ENCODE measurements around the gene ATP6V1G2.
"Not testable (repeated sequence)": the region's sequence is repeated elsewhere in the genome, so short reads cannot be mapped to it uniquely, and the experiment has no call there.

Gene ATP6V1G2

GRCh38 chr6:31502586-31502985, 43.8 kb downstream of the ATP6V1G2 start:
- no peak for DNase-seq
- Histone ChIP-seq H3K9me3 (no peaks in the 10 kb centered on the region), H3K4me1 (no peaks in the 10 kb centered on the region), H3K36me3 (no peaks in the 10 kb centered on the region), H3K27me3 (peaks cover 64% of the 10 kb centered on the region), H3K4me3 (ENCODE audit: low read depth, low read length) (no peak overlapping the region)
- no peak for TF ChIP-seq CTCF (IDR thresholded peaks at IDR 0.05; ENCODE audit: low read depth, low read length)

DNA sequence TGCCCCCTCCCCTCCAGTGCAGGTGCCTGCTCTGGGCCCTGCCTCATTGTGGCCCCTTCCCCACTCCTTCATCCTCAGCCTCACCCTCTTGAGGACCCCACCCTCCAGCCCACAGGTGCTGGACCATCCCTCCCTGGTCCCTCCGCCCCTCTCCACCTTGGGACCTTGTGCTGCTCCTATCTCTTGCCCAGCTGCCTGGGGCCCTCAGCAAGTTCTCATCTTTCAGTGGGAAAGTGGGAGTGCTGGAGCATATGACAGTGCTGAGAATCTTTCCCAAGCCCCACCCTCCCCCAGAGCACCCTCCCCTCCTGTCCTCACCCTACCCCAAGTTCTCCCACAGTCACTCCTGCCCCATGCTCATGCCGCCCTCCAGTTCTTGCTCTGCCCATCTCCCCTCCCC, 46.8 kb downstream of the ATP6V1G2 start:
- not testable (repeated sequence) for H3K36me3 ChIP-seq; H3K9me3 ChIP-seq; H3K4me3 ChIP-seq (ENCODE audit: low read depth, low read length); DNase-seq; H3K4me1 ChIP-seq
- H3K27me3 ChIP-seq, result peaks cover 78% of the 10 kb centered on the region

DNA sequence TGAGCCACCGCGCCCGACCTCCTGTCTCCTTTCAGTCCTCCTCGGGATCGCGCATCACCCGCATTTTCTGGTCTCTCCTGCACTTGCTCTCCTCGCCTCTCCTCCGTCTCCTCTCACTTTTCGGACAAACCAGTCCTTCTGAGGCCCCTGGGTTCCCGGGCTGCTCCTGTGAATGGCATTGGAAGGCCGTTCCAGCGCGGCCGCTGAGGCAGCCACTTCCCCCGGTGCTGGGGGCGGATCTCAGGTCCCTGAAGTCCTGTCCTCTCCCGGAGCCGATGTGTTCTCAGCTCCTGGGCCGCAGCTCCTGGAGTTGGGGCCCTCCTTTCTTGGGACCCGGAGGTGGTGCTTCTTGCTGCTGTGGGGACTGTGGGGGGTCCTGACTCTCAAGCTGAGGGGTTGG, 47.7 kb downstream of the ATP6V1G2 start:
- Histone ChIP-seq H3K27me3 (peaks cover 78% of the 10 kb centered on the region), H3K9me3 (no peaks in the 10 kb centered on the region), H3K4me1 (no peaks in the 10 kb centered on the region), H3K4me3 (ENCODE audit: low read depth, low read length) (no peak overlapping the region), H3K36me3 (no peaks in the 10 kb centered on the region)
- no peak for DNase-seq
- TF ChIP-seq CTCF (IDR thresholded peaks at IDR 0.05; ENCODE audit: low read depth, low read length), result no peak

- TF ChIP-seq CTCF (IDR thresholded peaks at IDR 0.05; ENCODE audit: low read depth, low read length), result no peak
- no peaks in the 10 kb centered on the region for H3K36me3 ChIP-seq
- peak; percentile 46 for DNase-seq
- H3K9me3 ChIP-seq, result no peaks in the 10 kb centered on the region
- H3K27me3 ChIP-seq, result peaks cover 77% of the 10 kb centered on the region
- no peaks in the 10 kb centered on the region for H3K4me1 ChIP-seq
- peak within 1 kb of the TSS; percentile 48 for H3K4me3 ChIP-seq (ENCODE audit: low read depth, low read length)
These were observed 48.6 kb downstream of the ATP6V1G2 start, which contains the start of gene MICB for GRCh38 chr6:31497531-31498476. TSS of gene MICB (plus strand) at chr6:31498145. CDS start at chr6:31498194, 49 bp downstream.

GRCh38 chr6:31496826-31497225, 49.6 kb downstream of the ATP6V1G2 start:
- H3K9me3 ChIP-seq; H3K4me3 ChIP-seq (ENCODE audit: low read depth, low read length); H3K4me1 ChIP-seq; H3K36me3 ChIP-seq; DNase-seq: not testable (repeated sequence)
- peaks cover 68% of the 10 kb centered on the region for H3K27me3 ChIP-seq

GRCh38 chr6:31495580-31495979, 50.8 kb downstream of the ATP6V1G2 start:
- Histone ChIP-seq H3K4me3 (ENCODE audit: low read depth, low read length) (no peak overlapping the region), H3K36me3 (no peaks in the 10 kb centered on the region), H3K4me1 (no peaks in the 10 kb centered on the region), H3K27me3 (peaks cover 62% of the 10 kb centered on the region), H3K9me3 (no peaks in the 10 kb centered on the region)
- DNase-seq, result no peak
- no peak for TF ChIP-seq CTCF (IDR thresholded peaks at IDR 0.05; ENCODE audit: low read depth, low read length)

All from BE2C (cell line).